Chondrocyte (in vitro differentiated cells): ENCODE data around the gene KLF4. TPM values are rescaled to one million over a fixed set of nuclear protein-coding genes. Genes with fewer than 3 reads are reported as not detected.

Experiments
- DNase-seq: peaks from one replicate; pipeline ENCODE4 v3.0.0; 2021; ENCODE audit warnings: mixed read lengths, low spot score
- H3K27ac Mint-ChIP-seq: one replicate; pipeline ENCODE4 v1.8.0; 2021; ENCODE audit warnings: mild to moderate bottlenecking, moderate library complexity, mixed read lengths; ENCODE audit not compliant: unreplicated experiment
- H3K27me3 Mint-ChIP-seq: 2 replicates; pipeline ENCODE4 v1.8.0; 2021; ENCODE audit warnings: low read depth, mixed read lengths
- H3K36me3 Mint-ChIP-seq: 2 replicates; pipeline ENCODE4 v1.8.0; 2021; ENCODE audit warnings: low read depth, mixed read lengths
- H3K4me1 Mint-ChIP-seq: 2 replicates; pipeline ENCODE4 v1.8.0; 2021; ENCODE audit warnings: low read depth, mild to moderate bottlenecking, mixed read lengths
- H3K4me3 Mint-ChIP-seq: one replicate; pipeline ENCODE4 v1.8.0; 2021; ENCODE audit warnings: mild to moderate bottlenecking, moderate library complexity, mixed read lengths; ENCODE audit not compliant: unreplicated experiment
- H3K9me3 Mint-ChIP-seq: 2 replicates; pipeline ENCODE4 v1.8.0; 2021; ENCODE audit warnings: low read depth, mixed read lengths
- CTCF ChIP-seq: fragments of 200-600 bp; sonication (generic); IDR thresholded peaks from 2 replicates; pipeline ENCODE4 v1.5.0; 2021; ENCODE audit warnings: antibody characterized with exemption, mild to moderate bottlenecking, moderate library complexity
- total RNA-seq: library from RNA; stranded (reverse); gene quantifications from 3 replicates; pipeline ENCODE4 v1.2.1, GENCODE V29; 2021

KLF4 gene
- total RNA-seq, 1 donor from 2014 or later: 36.0 TPM

- no peak for TF ChIP-seq CTCF
- Mint-ChIP-seq H3K27ac (no peak overlapping the region), H3K27me3 (peaks cover 2% of the 10 kb centered on the region), H3K9me3 (no peaks in the 10 kb centered on the region), H3K4me3 (no peak overlapping the region), H3K4me1 (no peaks in the 10 kb centered on the region), H3K36me3 (no peaks in the 10 kb centered on the region)
- DNase-seq: no peak
Observed at GRCh38 chr9:107443786-107444185, 45.8 kb downstream of the KLF4 start.

- TF ChIP-seq CTCF: no peak
- no peak overlapping the region for H3K4me3 Mint-ChIP-seq
- H3K36me3 Mint-ChIP-seq: no peaks in the 10 kb centered on the region
- no peak for DNase-seq
- no peaks in the 10 kb centered on the region for H3K4me1 Mint-ChIP-seq
- peaks cover 10% of the 10 kb centered on the region for H3K27me3 Mint-ChIP-seq
- no peak overlapping the region for H3K27ac Mint-ChIP-seq
- no peaks in the 10 kb centered on the region for H3K9me3 Mint-ChIP-seq
Observed at GRCh38 chr9:107439991-107440456, 49.5 kb downstream of the KLF4 start.

GRCh38 chr9:107438211-107439031 is 51.1 kb downstream of the KLF4 start:
- Mint-ChIP-seq H3K4me3 (no peak overlapping the region), H3K27me3 (peaks cover 13% of the 10 kb centered on the region), H3K27ac (no peak overlapping the region), H3K4me1 (no peaks in the 10 kb centered on the region), H3K36me3 (no peaks in the 10 kb centered on the region), H3K9me3 (no peaks in the 10 kb centered on the region)
- TF ChIP-seq CTCF: no peak
- DNase-seq: no peak

- no peak for TF ChIP-seq CTCF
- Mint-ChIP-seq H3K27ac (no peak overlapping the region), H3K4me1 (no peaks in the 10 kb centered on the region), H3K9me3 (no peaks in the 10 kb centered on the region), H3K4me3 (no peak overlapping the region), H3K27me3 (peaks cover 13% of the 10 kb centered on the region), H3K36me3 (no peaks in the 10 kb centered on the region)
- DNase-seq: no peak
Observed at GRCh38 chr9:107437716-107438115, 51.9 kb downstream of the KLF4 start.

- DNase-seq: no peak
- TF ChIP-seq CTCF: no peak
- H3K4me3 Mint-ChIP-seq: no peak overlapping the region
- no peaks in the 10 kb centered on the region for H3K4me1 Mint-ChIP-seq
- no peak overlapping the region for H3K27ac Mint-ChIP-seq
- no peaks in the 10 kb centered on the region for H3K36me3 Mint-ChIP-seq
- no peaks in the 10 kb centered on the region for H3K9me3 Mint-ChIP-seq
- H3K27me3 Mint-ChIP-seq: peaks cover 12% of the 10 kb centered on the region
Observed at GRCh38 chr9:107435415-107435814, 54.2 kb downstream of the KLF4 start.

Other genes starting within 250 kb of the KLF4 start
- 114 to 127 TPM (median 124 TPM) in 3 replicates for gene RAD23B, start 206.5 kb downstream of the KLF4 start, total RNA-seq